ENCODE data around the gene ZNF521.

ZNF521 gene

GRCh38 chr18:25146512-25146910 is 205.5 kb downstream of the ZNF521 start:
- H3K27me3 ChIP-seq (ENCODE audit: insufficient read depth, insufficient read length) = no peaks in the 10 kb centered on the region
- no peaks in the 10 kb centered on the region for H3K36me3 ChIP-seq (ENCODE audit: insufficient read depth, insufficient read length, low read length)
- no peak overlapping the region for H3K9ac ChIP-seq (ENCODE audit: insufficient read length, low read depth)
- no peaks in the 10 kb centered on the region for H3K9me3 ChIP-seq (ENCODE audit: insufficient read depth, low read length)
- TF ChIP-seq YY1 (IDR thresholded peaks at IDR 0.05; ENCODE audit: insufficient read depth, insufficient read length) (no peak), ZNF274 (IDR thresholded peaks at IDR 0.05; ENCODE audit: low read depth, low read length) (no peak), SUZ12 (IDR thresholded peaks at IDR 0.05; ENCODE audit: extremely low read depth, insufficient read depth, insufficient read length) (no peak)
- H3K4me3 ChIP-seq (ENCODE audit: insufficient read length, low read depth) = no peak overlapping the region
- H3K4me1 ChIP-seq (ENCODE audit: insufficient read depth, insufficient read length) = no peaks in the 10 kb centered on the region
- DNase-seq (ENCODE audit: low read depth, low spot score) = no peak

- DNase-seq (ENCODE audit: low read depth, low spot score) = no peak
- Histone ChIP-seq H3K27me3 (ENCODE audit: insufficient read depth, insufficient read length) (no peaks in the 10 kb centered on the region), H3K9me3 (ENCODE audit: insufficient read depth, low read length) (no peaks in the 10 kb centered on the region), H3K36me3 (ENCODE audit: insufficient read depth, insufficient read length, low read length) (no peaks in the 10 kb centered on the region), H3K4me3 (ENCODE audit: insufficient read length, low read depth) (no peak overlapping the region), H3K4me1 (ENCODE audit: insufficient read depth, insufficient read length) (no peaks in the 10 kb centered on the region), H3K9ac (ENCODE audit: insufficient read length, low read depth) (no peak overlapping the region)
- no peak for TF ChIP-seq YY1 (IDR thresholded peaks at IDR 0.05; ENCODE audit: insufficient read depth, insufficient read length)
- no peak for TF ChIP-seq ZNF274 (IDR thresholded peaks at IDR 0.05; ENCODE audit: low read depth, low read length)
- no peak for TF ChIP-seq SUZ12 (IDR thresholded peaks at IDR 0.05; ENCODE audit: extremely low read depth, insufficient read depth, insufficient read length)
These were observed 206.0 kb downstream of the ZNF521 start for GRCh38 chr18:25145731-25146511.

GRCh38 chr18:25144820-25145219 is 207.1 kb downstream of the ZNF521 start:
- Histone ChIP-seq H3K9me3 (ENCODE audit: insufficient read depth, low read length) (no peaks in the 10 kb centered on the region), H3K4me1 (ENCODE audit: insufficient read depth, insufficient read length) (no peaks in the 10 kb centered on the region), H3K27me3 (ENCODE audit: insufficient read depth, insufficient read length) (no peaks in the 10 kb centered on the region), H3K4me3 (ENCODE audit: insufficient read length, low read depth) (no peak overlapping the region), H3K36me3 (ENCODE audit: insufficient read depth, insufficient read length, low read length) (no peaks in the 10 kb centered on the region), H3K9ac (ENCODE audit: insufficient read length, low read depth) (no peak overlapping the region)
- TF ChIP-seq SUZ12 (IDR thresholded peaks at IDR 0.05; ENCODE audit: extremely low read depth, insufficient read depth, insufficient read length) (no peak), YY1 (IDR thresholded peaks at IDR 0.05; ENCODE audit: insufficient read depth, insufficient read length) (no peak), ZNF274 (IDR thresholded peaks at IDR 0.05; ENCODE audit: low read depth, low read length) (no peak)
- no peak for DNase-seq (ENCODE audit: low read depth, low spot score)

- Histone ChIP-seq H3K27me3 (ENCODE audit: insufficient read depth, insufficient read length) (no peaks in the 10 kb centered on the region), H3K9me3 (ENCODE audit: insufficient read depth, low read length) (no peaks in the 10 kb centered on the region), H3K36me3 (ENCODE audit: insufficient read depth, insufficient read length, low read length) (no peaks in the 10 kb centered on the region), H3K4me1 (ENCODE audit: insufficient read depth, insufficient read length) (no peaks in the 10 kb centered on the region), H3K9ac (ENCODE audit: insufficient read length, low read depth) (no peak overlapping the region), H3K4me3 (ENCODE audit: insufficient read length, low read depth) (no peak overlapping the region)
- TF ChIP-seq SUZ12 (IDR thresholded peaks at IDR 0.05; ENCODE audit: extremely low read depth, insufficient read depth, insufficient read length) (no peak), YY1 (IDR thresholded peaks at IDR 0.05; ENCODE audit: insufficient read depth, insufficient read length) (no peak)
- no peak for DNase-seq (ENCODE audit: low read depth, low spot score)
These were observed 210.1 kb downstream of the ZNF521 start for GRCh38 chr18:25141886-25142285.

GRCh38 chr18:25141399-25141798 is 210.6 kb downstream of the ZNF521 start:
- no peak for DNase-seq (ENCODE audit: low read depth, low spot score)

GRCh38 chr18:25140962-25141308 is 211.0 kb downstream of the ZNF521 start:
- no peak for DNase-seq (ENCODE audit: low read depth, low spot score)
- H3K4me3 ChIP-seq (ENCODE audit: insufficient read length, low read depth) = no peak overlapping the region
- no peak for TF ChIP-seq SUZ12 (IDR thresholded peaks at IDR 0.05; ENCODE audit: extremely low read depth, insufficient read depth, insufficient read length)
- no peak for TF ChIP-seq YY1 (IDR thresholded peaks at IDR 0.05; ENCODE audit: insufficient read depth, insufficient read length)
- TF ChIP-seq ZNF274 (IDR thresholded peaks at IDR 0.05; ENCODE audit: low read depth, low read length) = no peak
- H3K4me1 ChIP-seq (ENCODE audit: insufficient read depth, insufficient read length) = no peaks in the 10 kb centered on the region
- H3K9ac ChIP-seq (ENCODE audit: insufficient read length, low read depth) = no peak overlapping the region
- H3K9me3 ChIP-seq (ENCODE audit: insufficient read depth, low read length) = no peaks in the 10 kb centered on the region
- no peaks in the 10 kb centered on the region for H3K36me3 ChIP-seq (ENCODE audit: insufficient read depth, insufficient read length, low read length)
- no peaks in the 10 kb centered on the region for H3K27me3 ChIP-seq (ENCODE audit: insufficient read depth, insufficient read length)

More at GRCh38 chr18:25141399-25141798, 210.6 kb downstream of the ZNF521 start:
- H3K36me3 ChIP-seq (ENCODE audit: insufficient read depth, insufficient read length, low read length) = no peaks in the 10 kb centered on the region
- no peak overlapping the region for H3K4me3 ChIP-seq (ENCODE audit: insufficient read length, low read depth)
- H3K27me3 ChIP-seq (ENCODE audit: insufficient read depth, insufficient read length) = no peaks in the 10 kb centered on the region
- no peaks in the 10 kb centered on the region for H3K4me1 ChIP-seq (ENCODE audit: insufficient read depth, insufficient read length)
- TF ChIP-seq ZNF274 (IDR thresholded peaks at IDR 0.05; ENCODE audit: low read depth, low read length) = no peak
- no peak for TF ChIP-seq SUZ12 (IDR thresholded peaks at IDR 0.05; ENCODE audit: extremely low read depth, insufficient read depth, insufficient read length)
- TF ChIP-seq YY1 (IDR thresholded peaks at IDR 0.05; ENCODE audit: insufficient read depth, insufficient read length) = no peak
- no peak overlapping the region for H3K9ac ChIP-seq (ENCODE audit: insufficient read length, low read depth)
- H3K9me3 ChIP-seq (ENCODE audit: insufficient read depth, low read length) = no peaks in the 10 kb centered on the region

- TF ChIP-seq ZNF274 (IDR thresholded peaks at IDR 0.05; ENCODE audit: low read depth, low read length) (no peak), SUZ12 (IDR thresholded peaks at IDR 0.05; ENCODE audit: extremely low read depth, insufficient read depth, insufficient read length) (no peak), YY1 (IDR thresholded peaks at IDR 0.05; ENCODE audit: insufficient read depth, insufficient read length) (no peak)
- Histone ChIP-seq H3K27me3 (ENCODE audit: insufficient read depth, insufficient read length) (no peaks in the 10 kb centered on the region), H3K4me3 (ENCODE audit: insufficient read length, low read depth) (no peak overlapping the region), H3K9ac (ENCODE audit: insufficient read length, low read depth) (no peak overlapping the region), H3K4me1 (ENCODE audit: insufficient read depth, insufficient read length) (no peaks in the 10 kb centered on the region), H3K9me3 (ENCODE audit: insufficient read depth, low read length) (no peaks in the 10 kb centered on the region), H3K36me3 (ENCODE audit: insufficient read depth, insufficient read length, low read length) (no peaks in the 10 kb centered on the region)
- no peak for DNase-seq (ENCODE audit: low read depth, low spot score)
These were observed 211.6 kb downstream of the ZNF521 start for GRCh38 chr18:25140124-25140961.
